Measurements from ENCODE around the gene MESP2.

DNA sequence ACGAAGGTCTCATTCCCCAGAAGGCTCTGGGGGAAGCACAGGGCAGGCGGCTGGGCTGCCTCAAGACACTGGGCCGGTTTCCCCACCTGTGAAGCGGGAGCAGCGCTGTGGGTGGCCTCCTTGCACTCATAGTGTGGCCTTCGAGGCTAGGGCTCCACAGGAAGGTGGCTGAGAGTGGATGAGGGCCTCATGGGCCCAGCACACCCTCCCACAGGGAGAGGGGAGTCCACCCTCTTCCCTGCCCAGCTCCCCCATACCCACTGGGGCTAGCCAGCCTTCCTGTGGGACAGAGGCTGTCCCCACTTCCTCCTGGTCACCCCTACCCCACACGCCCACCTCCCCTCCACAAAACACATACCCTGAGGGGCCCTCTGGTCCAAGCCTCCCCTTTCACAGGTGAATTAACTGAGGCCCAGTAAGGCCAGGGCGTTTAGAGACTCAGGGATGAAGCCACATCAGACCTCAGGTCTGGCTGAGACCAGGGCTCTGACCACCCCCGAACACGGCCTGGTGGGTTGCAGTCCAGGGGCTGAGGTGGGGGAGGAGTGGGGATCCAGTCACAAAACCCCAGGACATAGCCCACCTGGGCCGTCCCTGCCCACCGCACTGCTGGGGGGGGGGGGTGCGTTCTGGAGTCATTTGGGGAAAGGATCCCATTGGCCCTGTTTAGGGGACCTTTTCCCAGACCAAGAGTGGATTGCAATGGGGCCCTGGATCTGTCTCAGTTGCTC, 37.4 kb downstream of the MESP2 start:
- TF ChIP-seq GABPA (IDR thresholded peaks at IDR 0.05; ENCODE audit: low read depth), result no peak
- no peak for TF ChIP-seq RAD21 (IDR thresholded peaks at IDR 0.05; ENCODE audit: low read length)
- TF ChIP-seq, protein P1, sequence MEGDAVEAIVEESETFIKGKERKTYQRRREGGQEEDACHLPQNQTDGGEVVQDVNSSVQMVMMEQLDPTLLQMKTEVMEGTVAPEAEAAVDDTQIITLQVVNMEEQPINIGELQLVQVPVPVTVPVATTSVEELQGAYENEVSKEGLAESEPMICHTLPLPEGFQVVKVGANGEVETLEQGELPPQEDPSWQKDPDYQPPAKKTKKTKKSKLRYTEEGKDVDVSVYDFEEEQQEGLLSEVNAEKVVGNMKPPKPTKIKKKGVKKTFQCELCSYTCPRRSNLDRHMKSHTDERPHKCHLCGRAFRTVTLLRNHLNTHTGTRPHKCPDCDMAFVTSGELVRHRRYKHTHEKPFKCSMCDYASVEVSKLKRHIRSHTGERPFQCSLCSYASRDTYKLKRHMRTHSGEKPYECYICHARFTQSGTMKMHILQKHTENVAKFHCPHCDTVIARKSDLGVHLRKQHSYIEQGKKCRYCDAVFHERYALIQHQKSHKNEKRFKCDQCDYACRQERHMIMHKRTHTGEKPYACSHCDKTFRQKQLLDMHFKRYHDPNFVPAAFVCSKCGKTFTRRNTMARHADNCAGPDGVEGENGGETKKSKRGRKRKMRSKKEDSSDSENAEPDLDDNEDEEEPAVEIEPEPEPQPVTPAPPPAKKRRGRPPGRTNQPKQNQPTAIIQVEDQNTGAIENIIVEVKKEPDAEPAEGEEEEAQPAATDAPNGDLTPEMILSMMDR (IDR thresholded peaks at IDR 0.05), result no peak
- TF ChIP-seq ELF1 (IDR thresholded peaks at IDR 0.05), result no peak
- TF ChIP-seq TAF1 (IDR thresholded peaks at IDR 0.05; ENCODE audit: borderline replicate concordance, low read depth, low read length), result no peak
- no peak for TF ChIP-seq EZH2phosphoT487 (IDR thresholded peaks at IDR 0.05; ENCODE audit: borderline replicate concordance, low read depth)
- no peak for TF ChIP-seq FOXM1 (IDR thresholded peaks at IDR 0.05; ENCODE audit: low read depth)
- TF ChIP-seq, protein P2, sequence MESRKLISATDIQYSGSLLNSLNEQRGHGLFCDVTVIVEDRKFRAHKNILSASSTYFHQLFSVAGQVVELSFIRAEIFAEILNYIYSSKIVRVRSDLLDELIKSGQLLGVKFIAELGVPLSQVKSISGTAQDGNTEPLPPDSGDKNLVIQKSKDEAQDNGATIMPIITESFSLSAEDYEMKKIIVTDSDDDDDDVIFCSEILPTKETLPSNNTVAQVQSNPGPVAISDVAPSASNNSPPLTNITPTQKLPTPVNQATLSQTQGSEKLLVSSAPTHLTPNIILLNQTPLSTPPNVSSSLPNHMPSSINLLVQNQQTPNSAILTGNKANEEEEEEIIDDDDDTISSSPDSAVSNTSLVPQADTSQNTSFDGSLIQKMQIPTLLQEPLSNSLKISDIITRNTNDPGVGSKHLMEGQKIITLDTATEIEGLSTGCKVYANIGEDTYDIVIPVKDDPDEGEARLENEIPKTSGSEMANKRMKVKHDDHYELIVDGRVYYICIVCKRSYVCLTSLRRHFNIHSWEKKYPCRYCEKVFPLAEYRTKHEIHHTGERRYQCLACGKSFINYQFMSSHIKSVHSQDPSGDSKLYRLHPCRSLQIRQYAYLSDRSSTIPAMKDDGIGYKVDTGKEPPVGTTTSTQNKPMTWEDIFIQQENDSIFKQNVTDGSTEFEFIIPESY (IDR thresholded peaks at IDR 0.05; ENCODE audit: borderline replicate concordance, low read depth), result no peak
- no peak for TF ChIP-seq RCOR1 (IDR thresholded peaks at IDR 0.05; ENCODE audit: low read length)
- no peak for TF ChIP-seq MXI1 (IDR thresholded peaks at IDR 0.05; ENCODE audit: low read depth, low read length)
- no peak for TF ChIP-seq POLR2AphosphoS5 (IDR thresholded peaks at IDR 0.05; ENCODE audit: low read depth, low read length)
- TF ChIP-seq YY1 (IDR thresholded peaks at IDR 0.05; ENCODE audit: low read depth), result no peak
- TF ChIP-seq, protein P3, sequence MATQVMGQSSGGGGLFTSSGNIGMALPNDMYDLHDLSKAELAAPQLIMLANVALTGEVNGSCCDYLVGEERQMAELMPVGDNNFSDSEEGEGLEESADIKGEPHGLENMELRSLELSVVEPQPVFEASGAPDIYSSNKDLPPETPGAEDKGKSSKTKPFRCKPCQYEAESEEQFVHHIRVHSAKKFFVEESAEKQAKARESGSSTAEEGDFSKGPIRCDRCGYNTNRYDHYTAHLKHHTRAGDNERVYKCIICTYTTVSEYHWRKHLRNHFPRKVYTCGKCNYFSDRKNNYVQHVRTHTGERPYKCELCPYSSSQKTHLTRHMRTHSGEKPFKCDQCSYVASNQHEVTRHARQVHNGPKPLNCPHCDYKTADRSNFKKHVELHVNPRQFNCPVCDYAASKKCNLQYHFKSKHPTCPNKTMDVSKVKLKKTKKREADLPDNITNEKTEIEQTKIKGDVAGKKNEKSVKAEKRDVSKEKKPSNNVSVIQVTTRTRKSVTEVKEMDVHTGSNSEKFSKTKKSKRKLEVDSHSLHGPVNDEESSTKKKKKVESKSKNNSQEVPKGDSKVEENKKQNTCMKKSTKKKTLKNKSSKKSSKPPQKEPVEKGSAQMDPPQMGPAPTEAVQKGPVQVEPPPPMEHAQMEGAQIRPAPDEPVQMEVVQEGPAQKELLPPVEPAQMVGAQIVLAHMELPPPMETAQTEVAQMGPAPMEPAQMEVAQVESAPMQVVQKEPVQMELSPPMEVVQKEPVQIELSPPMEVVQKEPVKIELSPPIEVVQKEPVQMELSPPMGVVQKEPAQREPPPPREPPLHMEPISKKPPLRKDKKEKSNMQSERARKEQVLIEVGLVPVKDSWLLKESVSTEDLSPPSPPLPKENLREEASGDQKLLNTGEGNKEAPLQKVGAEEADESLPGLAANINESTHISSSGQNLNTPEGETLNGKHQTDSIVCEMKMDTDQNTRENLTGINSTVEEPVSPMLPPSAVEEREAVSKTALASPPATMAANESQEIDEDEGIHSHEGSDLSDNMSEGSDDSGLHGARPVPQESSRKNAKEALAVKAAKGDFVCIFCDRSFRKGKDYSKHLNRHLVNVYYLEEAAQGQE (IDR thresholded peaks at IDR 0.05; ENCODE audit: low read depth, low read length), result no peak

All from SK-N-SH (cell line).